HL-60 (cell line): ENCODE measurements around the gene GPR84.

Experiments used
- CTCF ChIP-seq: IDR thresholded peaks from one replicate; pipeline ENCODE4 v1.5.1; 2011; ENCODE audit warnings: low read length, control low read depth, inconsistent platforms; ENCODE audit not compliant: insufficient read depth
- GABPA ChIP-seq: IDR thresholded peaks from 2 replicates; pipeline ENCODE4 v1.6.1; 2012; ENCODE audit warnings: low read depth
- POLR2AphosphoS5 ChIP-seq: IDR thresholded peaks from 2 replicates; pipeline ENCODE4 v1.6.1; 2012; ENCODE audit warnings: low read depth
- REST ChIP-seq: IDR thresholded peaks from 2 replicates; pipeline ENCODE4 v1.6.1; 2012; ENCODE audit warnings: low read depth; ENCODE audit not compliant: insufficient replicate concordance
- SPI1 ChIP-seq: IDR thresholded peaks from 2 replicates; pipeline ENCODE4 v1.6.1; 2012; ENCODE audit warnings: low read depth, mild to moderate bottlenecking, borderline replicate concordance

- TF ChIP-seq POLR2AphosphoS5 = no peak
- no peak for TF ChIP-seq CTCF
- TF ChIP-seq GABPA = no peak
- no peak for TF ChIP-seq REST
- no peak for TF ChIP-seq SPI1
Observed at GRCh38 chr12:54378796-54379397, 14.6 kb upstream of the GPR84 start.
